ENCODE measurements around the gene CREB3L1.

DNA sequence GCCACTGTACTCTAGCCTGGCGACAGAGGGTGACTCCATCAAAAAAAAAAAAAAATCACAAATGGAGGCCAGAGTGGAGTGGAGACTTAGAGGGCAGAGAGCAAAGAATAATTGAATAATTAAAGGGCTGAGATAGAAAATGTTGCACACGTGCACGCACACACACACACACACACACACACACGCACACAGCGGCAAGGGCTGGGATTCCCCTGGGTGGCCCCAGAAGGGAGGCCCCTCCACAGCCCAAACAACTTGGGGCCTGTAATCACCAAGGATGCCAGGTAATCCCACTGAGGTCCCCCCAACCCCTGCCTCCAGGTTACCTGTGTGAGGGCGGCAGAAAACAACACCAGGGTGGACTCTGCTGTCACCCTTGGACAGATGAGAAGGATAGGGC, 57.8 kb downstream of the CREB3L1 start:
- TF ChIP-seq EZH2 (IDR thresholded peaks at IDR 0.05): no peak
- TF ChIP-seq, protein P1, sequence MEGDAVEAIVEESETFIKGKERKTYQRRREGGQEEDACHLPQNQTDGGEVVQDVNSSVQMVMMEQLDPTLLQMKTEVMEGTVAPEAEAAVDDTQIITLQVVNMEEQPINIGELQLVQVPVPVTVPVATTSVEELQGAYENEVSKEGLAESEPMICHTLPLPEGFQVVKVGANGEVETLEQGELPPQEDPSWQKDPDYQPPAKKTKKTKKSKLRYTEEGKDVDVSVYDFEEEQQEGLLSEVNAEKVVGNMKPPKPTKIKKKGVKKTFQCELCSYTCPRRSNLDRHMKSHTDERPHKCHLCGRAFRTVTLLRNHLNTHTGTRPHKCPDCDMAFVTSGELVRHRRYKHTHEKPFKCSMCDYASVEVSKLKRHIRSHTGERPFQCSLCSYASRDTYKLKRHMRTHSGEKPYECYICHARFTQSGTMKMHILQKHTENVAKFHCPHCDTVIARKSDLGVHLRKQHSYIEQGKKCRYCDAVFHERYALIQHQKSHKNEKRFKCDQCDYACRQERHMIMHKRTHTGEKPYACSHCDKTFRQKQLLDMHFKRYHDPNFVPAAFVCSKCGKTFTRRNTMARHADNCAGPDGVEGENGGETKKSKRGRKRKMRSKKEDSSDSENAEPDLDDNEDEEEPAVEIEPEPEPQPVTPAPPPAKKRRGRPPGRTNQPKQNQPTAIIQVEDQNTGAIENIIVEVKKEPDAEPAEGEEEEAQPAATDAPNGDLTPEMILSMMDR (IDR thresholded peaks at IDR 0.05): no peak
- TF ChIP-seq EZH2phosphoT487 (IDR thresholded peaks at IDR 0.05): no peak
